Measurements from ENCODE around the gene ULK3. TPM values are rescaled to one million over a fixed set of nuclear protein-coding genes. Genes with fewer than 3 reads are reported as not detected.

Gene ULK3
- total and polyA plus RNA-seq, 10 of the 15 experiments (the other 5 are each of a cell fraction or from before 2014, with no cell fraction given), result 0.64 to 38.8 (median 27.1) TPM

DNA sequence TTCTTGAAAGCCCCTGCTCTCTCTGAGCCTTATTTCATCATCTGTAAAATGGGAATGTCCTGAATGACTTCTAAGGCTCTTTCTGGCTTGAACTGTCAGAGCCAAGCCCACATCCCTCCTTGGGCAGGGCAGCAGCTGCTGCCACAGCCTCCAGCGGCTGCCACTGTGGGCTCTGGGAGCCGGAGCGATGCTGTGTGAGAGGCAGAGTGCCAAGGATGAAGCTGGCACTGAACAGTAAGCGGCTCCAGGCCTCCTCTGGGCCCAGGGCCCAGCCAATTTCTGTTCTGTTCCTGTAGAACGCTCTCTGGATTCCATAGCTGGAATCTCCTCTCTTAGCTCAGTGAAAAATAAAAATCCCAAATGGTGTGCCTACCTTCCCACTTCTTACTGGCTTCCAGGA is 12.1 kb downstream of the ULK3 start:
- Histone ChIP-seq H3K27ac (ENCODE audit: control insufficient read depth, insufficient read depth) (no peak overlapping the region), H3K9ac (ENCODE audit: control insufficient read depth, insufficient read depth, low read length) (no peak overlapping the region), H3K79me2 (ENCODE audit: control insufficient read depth, insufficient read depth, low read length) (no peaks in the 10 kb centered on the region), H3K4me1 (ENCODE audit: control insufficient read depth, insufficient read depth, low read length) (no peaks in the 10 kb centered on the region), H3K36me3 (ENCODE audit: control insufficient read depth in 2 of 2, insufficient read depth in 2 of 2, low read length in 1 of 2) (no peaks in the 10 kb centered on the region), H3K4me2 (ENCODE audit: control insufficient read depth, insufficient read depth) (no peak overlapping the region), H2AFZ (ENCODE audit: control insufficient read depth, low read depth, low read length) (no peak overlapping the region), H3K9me3 (replicated peaks; ENCODE audit: control insufficient read depth, insufficient read depth, low read length) (no peaks in the 10 kb centered on the region), H4K20me1 (ENCODE audit: control insufficient read depth, insufficient read depth) (no peaks in the 10 kb centered on the region), H3K4me3 (no peak overlapping the region), H3K27me3 (replicated peaks in 1 of 2; ENCODE audit: control insufficient read depth in 2 of 2, insufficient read depth in 2 of 2, low read length in 1 of 2) (peaks cover 0 to 10% of the 10 kb centered on the region in 2 experiments; a peak in 3 of 4 replicates)
- TF ChIP-seq SREBF2 (IDR thresholded peaks at IDR 0.05; ENCODE audit: low read length), result no peak
- TF ChIP-seq, protein P1, sequence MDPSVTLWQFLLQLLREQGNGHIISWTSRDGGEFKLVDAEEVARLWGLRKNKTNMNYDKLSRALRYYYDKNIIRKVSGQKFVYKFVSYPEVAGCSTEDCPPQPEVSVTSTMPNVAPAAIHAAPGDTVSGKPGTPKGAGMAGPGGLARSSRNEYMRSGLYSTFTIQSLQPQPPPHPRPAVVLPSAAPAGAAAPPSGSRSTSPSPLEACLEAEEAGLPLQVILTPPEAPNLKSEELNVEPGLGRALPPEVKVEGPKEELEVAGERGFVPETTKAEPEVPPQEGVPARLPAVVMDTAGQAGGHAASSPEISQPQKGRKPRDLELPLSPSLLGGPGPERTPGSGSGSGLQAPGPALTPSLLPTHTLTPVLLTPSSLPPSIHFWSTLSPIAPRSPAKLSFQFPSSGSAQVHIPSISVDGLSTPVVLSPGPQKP (IDR thresholded peaks at IDR 0.05; ENCODE audit: low read depth, low read length), result no peak
- TF ChIP-seq, protein P2, sequence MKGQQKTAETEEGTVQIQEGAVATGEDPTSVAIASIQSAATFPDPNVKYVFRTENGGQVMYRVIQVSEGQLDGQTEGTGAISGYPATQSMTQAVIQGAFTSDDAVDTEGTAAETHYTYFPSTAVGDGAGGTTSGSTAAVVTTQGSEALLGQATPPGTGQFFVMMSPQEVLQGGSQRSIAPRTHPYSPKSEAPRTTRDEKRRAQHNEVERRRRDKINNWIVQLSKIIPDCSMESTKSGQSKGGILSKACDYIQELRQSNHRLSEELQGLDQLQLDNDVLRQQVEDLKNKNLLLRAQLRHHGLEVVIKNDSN (IDR thresholded peaks at IDR 0.05; ENCODE audit: borderline replicate concordance, extremely low read length, insufficient read depth, low read depth, low read length), result no peak
- no peak for TF ChIP-seq TCF3 (IDR thresholded peaks at IDR 0.05; ENCODE audit: borderline replicate concordance, insufficient read depth, low read depth, low read length)
- TF ChIP-seq, protein P3, sequence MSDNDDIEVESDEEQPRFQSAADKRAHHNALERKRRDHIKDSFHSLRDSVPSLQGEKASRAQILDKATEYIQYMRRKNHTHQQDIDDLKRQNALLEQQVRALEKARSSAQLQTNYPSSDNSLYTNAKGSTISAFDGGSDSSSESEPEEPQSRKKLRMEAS (IDR thresholded peaks at IDR 0.05; ENCODE audit: low read depth, low read length), result no peak
- FAIRE-seq (no peak), ATAC-seq (no peak), DNase-seq (ENCODE audit: low read depth, low spot score) (no peak)
- in situ Hi-C loops (cut with MboI) (no loop called here), intact Hi-C loops (cut with micrococcal nuclease; ENCODE audit: unreplicated experiment) (no loop called here)
- ChIA-PET POLR2A (interaction anchor here (0.8 kb wide), 1 partner anchor 59 kb away, joined by 3 read pairs; the partner anchor contains the start of gene MPI), RAD21 (ENCODE audit: unreplicated experiment) (interaction anchor here (0.6 to 2.0 kb wide), 2 partner anchors 16 to 60 kb away, joined by 3 to 7 read pairs; no protein-coding TSS in a partner anchor), SMC1A (ENCODE audit: uncharacterized antibody, unreplicated experiment) (interaction anchor here (1.0 to 1.7 kb wide), 4 partner anchors 10 to 59 kb away, joined by 3 to 5 read pairs (median 3); no protein-coding TSS in a partner anchor), CTCF (interaction anchor here (0.6 to 6.3 kb wide), 6 partner anchors 13 to 200 kb away, joined by 3 to 53 read pairs (median 4); no protein-coding TSS in a partner anchor)
- 63% methylated on average over 5 of the region's 5 CpGs for WGBS (ENCODE audit: insufficient coverage, insufficient replicate concordance, low lambda C conversion rate, missing lambda C conversion rate)
- BruUV-seq (replicated peaks), result no TSS peak

Data from GM12878 (cell line).